Fibroblast of villous mesenchyme (primary cell): ENCODE measurements around the gene DGKE. TPM values are rescaled to one million over a fixed set of nuclear protein-coding genes. Genes with fewer than 3 reads are reported as not detected.

Experiments used
- DNase-seq: peaks from one replicate; pipeline ENCODE4 v3.0.0-alpha.2; 2010; ENCODE audit warnings: low read depth
- H3K4me3 ChIP-seq: 2 replicates; pipeline ENCODE4 v1.5.1; 2011; ENCODE audit warnings: low read depth, mild to moderate bottlenecking, low read length
- total RNA-seq: library from RNA; depleted of rRNA; stranded (reverse); fragments of >200 nt; gene quantifications from 2 replicates; pipeline ENCODE4 v1.2.3, GENCODE V29; 2012
- TF ChIP-seq, protein P1 (sequence below): IDR thresholded peaks from 2 replicates; pipeline ENCODE4 v1.5.1; 2012; ENCODE audit warnings: low read depth, mild to moderate bottlenecking, low read length; ENCODE audit not compliant: insufficient read depth

The DGKE gene
- total RNA-seq, 1 donor = 12.1 TPM

DNA sequence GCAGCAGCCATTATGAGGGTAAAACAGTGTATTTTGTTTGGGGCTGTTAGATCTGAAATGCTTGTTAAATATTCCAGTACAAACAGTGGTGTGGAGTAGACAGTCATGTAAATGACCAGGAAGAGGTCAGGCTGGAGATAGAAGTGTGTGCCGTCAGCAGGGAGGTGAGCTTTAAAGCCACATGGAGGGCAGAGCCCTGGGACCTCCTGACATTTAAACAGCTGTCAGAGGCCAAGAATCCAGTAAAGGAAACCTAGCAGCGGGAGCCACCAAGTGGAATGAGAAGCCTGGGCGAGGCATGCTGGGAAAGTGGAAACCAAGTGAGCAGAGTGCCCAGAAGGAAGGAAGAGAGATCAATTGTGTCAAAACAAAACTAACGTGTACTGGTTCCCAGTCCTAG, 27.0 kb upstream of the DGKE start:
- TF ChIP-seq, protein P1, sequence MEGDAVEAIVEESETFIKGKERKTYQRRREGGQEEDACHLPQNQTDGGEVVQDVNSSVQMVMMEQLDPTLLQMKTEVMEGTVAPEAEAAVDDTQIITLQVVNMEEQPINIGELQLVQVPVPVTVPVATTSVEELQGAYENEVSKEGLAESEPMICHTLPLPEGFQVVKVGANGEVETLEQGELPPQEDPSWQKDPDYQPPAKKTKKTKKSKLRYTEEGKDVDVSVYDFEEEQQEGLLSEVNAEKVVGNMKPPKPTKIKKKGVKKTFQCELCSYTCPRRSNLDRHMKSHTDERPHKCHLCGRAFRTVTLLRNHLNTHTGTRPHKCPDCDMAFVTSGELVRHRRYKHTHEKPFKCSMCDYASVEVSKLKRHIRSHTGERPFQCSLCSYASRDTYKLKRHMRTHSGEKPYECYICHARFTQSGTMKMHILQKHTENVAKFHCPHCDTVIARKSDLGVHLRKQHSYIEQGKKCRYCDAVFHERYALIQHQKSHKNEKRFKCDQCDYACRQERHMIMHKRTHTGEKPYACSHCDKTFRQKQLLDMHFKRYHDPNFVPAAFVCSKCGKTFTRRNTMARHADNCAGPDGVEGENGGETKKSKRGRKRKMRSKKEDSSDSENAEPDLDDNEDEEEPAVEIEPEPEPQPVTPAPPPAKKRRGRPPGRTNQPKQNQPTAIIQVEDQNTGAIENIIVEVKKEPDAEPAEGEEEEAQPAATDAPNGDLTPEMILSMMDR = no peak
- no peak for DNase-seq

DNA sequence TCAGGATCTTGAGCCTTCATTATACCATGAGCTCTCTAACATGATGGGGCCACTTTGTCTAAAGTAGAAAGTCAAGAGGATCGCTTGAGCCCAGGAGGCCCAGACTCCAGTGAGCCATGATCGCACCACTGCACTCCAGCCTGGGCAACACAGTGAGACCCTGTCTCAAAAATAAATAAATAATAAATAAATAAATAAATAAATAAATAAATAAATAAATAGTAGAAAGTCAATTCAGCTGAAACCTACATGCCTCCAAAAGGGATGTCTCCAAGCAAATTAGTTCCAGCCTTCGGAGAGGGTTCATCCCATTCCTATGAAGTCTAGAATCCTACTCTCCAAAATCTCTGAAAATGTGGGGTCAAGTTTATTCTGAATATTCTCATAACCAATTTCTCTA, 26.2 kb upstream of the DGKE start:
- H3K4me3 ChIP-seq = no peak overlapping the region
- TF ChIP-seq, protein P1 = no peak
- no peak for DNase-seq

More for the DNA sequence above, 27.0 kb upstream of the DGKE start:
- H3K4me3 ChIP-seq = no peak overlapping the region

DNA sequence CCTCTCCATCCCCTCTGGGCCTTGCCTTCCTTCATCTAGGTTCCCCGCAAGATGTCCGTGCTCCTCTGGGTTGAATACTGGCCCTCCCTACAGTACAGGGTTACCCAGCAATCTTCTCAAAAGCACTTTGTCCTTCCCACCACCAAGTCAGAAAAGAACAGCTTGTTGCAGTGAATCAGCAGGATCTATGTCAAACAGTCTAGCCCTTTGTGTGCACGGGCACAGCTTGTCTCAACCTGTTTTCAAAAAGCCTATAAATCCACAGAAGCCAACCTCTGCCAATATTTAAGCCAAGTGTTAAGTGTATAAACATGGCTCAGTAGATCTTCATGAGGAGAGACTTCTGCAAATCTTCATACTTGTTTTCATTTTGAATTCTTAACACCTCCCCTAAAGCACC, 25.4 kb upstream of the DGKE start:
- TF ChIP-seq, protein P1 = no peak
- H3K4me3 ChIP-seq = no peak overlapping the region
- DNase-seq = no peak

DNA sequence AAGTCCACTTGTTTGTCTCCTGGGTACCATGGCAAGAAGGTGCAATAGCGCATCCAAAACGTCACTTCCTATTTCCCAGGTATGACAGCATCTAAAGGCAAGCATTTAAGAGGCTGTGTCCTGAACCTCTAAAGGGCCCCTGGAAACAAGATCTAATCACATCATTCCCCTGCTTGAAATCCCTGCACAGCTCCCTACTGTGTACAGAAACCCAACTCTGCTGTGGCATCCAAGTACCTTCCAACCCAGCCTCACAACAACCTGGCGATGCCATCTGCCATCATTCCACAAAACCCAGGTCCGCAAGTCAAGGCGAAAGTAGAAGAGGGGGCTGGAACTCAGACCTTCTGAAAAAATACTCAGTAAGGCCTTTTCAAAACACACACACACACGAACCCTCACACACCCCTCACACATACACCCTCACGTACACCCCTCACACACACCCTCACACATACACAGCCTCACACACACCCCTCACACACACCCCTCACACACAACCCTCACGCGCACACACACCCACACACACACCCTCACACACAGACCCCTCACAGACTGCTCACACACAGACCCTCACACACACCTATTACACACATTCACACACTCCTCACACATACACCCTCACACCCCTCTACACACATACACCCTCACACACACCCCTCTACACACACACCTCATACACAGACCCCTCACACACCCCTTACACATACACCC, 24.7 kb upstream of the DGKE start:
- no peak overlapping the region for H3K4me3 ChIP-seq
- DNase-seq = no peak
- TF ChIP-seq, protein P1 = no peak

DNA sequence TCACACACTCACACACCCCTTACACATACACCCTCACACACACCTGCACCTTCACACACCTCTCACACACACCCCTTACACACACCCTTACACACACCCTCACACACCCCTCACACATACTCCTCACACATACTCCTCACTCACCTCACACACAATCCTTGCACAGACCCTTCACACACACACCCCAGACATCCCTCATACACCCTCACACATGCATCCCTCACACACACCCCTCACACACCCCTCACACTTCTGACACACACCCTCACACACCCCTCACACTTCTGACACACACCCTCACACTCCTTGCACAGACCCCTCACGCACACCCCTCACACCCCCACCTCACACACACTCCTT, 24.2 kb upstream of the DGKE start:
- no peak overlapping the region for H3K4me3 ChIP-seq
- no peak for DNase-seq
- TF ChIP-seq, protein P1 = no peak

DNA sequence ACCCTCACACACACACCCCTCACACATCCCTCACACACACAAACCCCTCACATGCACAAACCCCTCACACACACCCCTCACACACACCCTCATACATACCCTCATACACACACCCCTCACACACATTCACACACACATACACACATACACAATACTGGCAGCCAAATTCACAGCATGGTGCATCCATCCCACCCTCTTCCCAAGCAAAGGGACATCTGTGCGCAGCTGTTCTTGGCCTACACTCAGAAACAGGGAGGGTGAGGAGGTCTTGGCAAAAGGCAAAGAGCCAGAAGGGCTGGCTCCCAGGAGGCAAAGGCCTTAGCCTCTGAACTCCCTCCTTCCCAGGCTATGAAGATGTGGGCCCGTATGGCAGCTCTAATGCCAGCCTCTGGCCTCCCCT, 23.6 kb upstream of the DGKE start:
- TF ChIP-seq, protein P1 = no peak

More for the DNA sequence above, 23.6 kb upstream of the DGKE start:
- no peak for DNase-seq
- H3K4me3 ChIP-seq = no peak overlapping the region
